Astrocyte (in vitro differentiated cells and primary cell): Measurements from ENCODE around the gene MAP3K21. TPM values are rescaled to one million over a fixed set of nuclear protein-coding genes. Genes with fewer than 3 reads are reported as not detected.

Experiments used
- DNase-seq: peaks from one replicate; pipeline ENCODE4 v3.0.0-alpha.2; 2010; ENCODE audit warnings: low read depth
- FAIRE-seq: peaks from 2 replicates; lab custom pipeline; 2011; peaks lifted over from hg19 to GRCh38; lab: Jason Lieb, UNC
- H2AFZ ChIP-seq: 2 replicates; pipeline ENCODE4 v1.6.0; 2012; ENCODE audit warnings: low read depth, low read length, inconsistent platforms
- H3K27ac ChIP-seq: 2 replicates; pipeline ENCODE4 v1.5.1; 2011; ENCODE audit warnings: low read depth, low read length, inconsistent platforms
- H3K27me3 ChIP-seq: 2 replicates; pipeline ENCODE4 v1.6.0; 2011; ENCODE audit warnings: low read length, inconsistent platforms; ENCODE audit not compliant: insufficient read depth
- H3K36me3 ChIP-seq: 2 replicates; pipeline ENCODE4 v1.5.1; 2011; ENCODE audit warnings: low read length, inconsistent platforms; ENCODE audit not compliant: insufficient read depth
- H3K4me1 ChIP-seq: 2 replicates; pipeline ENCODE4 v1.5.1; 2011; ENCODE audit warnings: low read length, inconsistent platforms; ENCODE audit not compliant: insufficient read depth
- H3K4me2 ChIP-seq: 2 replicates; pipeline ENCODE4 v1.6.0; 2012; ENCODE audit warnings: low read length, inconsistent platforms
- H3K4me3 ChIP-seq: 2 replicates; pipeline ENCODE4 v1.5.1; 2011; ENCODE audit warnings: low read depth, mild to moderate bottlenecking, low read length, inconsistent platforms; ENCODE audit not compliant: insufficient read depth
- H3K79me2 ChIP-seq: 2 replicates; pipeline ENCODE4 v1.6.0; 2012; ENCODE audit warnings: mild to moderate bottlenecking, low read length, inconsistent platforms; ENCODE audit not compliant: insufficient read depth
- H3K9ac ChIP-seq: 2 replicates; pipeline ENCODE4 v1.6.0; 2012; ENCODE audit warnings: mild to moderate bottlenecking, low read length, inconsistent platforms
- H3K9me3 ChIP-seq: 2 replicates; pipeline ENCODE4 v1.5.1; 2012; ENCODE audit warnings: low read depth, mild to moderate bottlenecking, low read length, inconsistent platforms; ENCODE audit not compliant: insufficient read depth
- H4K20me1 ChIP-seq: 2 replicates; pipeline ENCODE4 v1.6.0; 2012; ENCODE audit warnings: low read length, inconsistent platforms; ENCODE audit not compliant: insufficient read depth
- H3K27ac Mint-ChIP-seq: one replicate; pipeline ENCODE4 v1.8.0; 2021; ENCODE audit warnings: mild to moderate bottlenecking, mixed read lengths; ENCODE audit not compliant: unreplicated experiment
- H3K27me3 Mint-ChIP-seq: one replicate; pipeline ENCODE4 v1.8.0; 2021; ENCODE audit warnings: low read depth, mixed read lengths; ENCODE audit not compliant: unreplicated experiment
- H3K36me3 Mint-ChIP-seq: one replicate; pipeline ENCODE4 v1.8.0; 2021; ENCODE audit warnings: low read depth, mixed read lengths; ENCODE audit not compliant: unreplicated experiment
- H3K4me1 Mint-ChIP-seq: one replicate; pipeline ENCODE4 v1.8.0; 2021; ENCODE audit warnings: low read depth, mixed read lengths; ENCODE audit not compliant: unreplicated experiment
- H3K4me3 Mint-ChIP-seq: one replicate; pipeline ENCODE4 v1.8.0; 2021; ENCODE audit warnings: mild to moderate bottlenecking, moderate library complexity, mixed read lengths; ENCODE audit not compliant: unreplicated experiment
- H3K9me3 Mint-ChIP-seq: one replicate; pipeline ENCODE4 v1.8.0; 2021; ENCODE audit warnings: mild to moderate bottlenecking, mixed read lengths; ENCODE audit not compliant: unreplicated experiment
- EZH2 ChIP-seq: IDR thresholded peaks from 2 replicates; pipeline ENCODE4 v1.6.1; 2012; ENCODE audit warnings: mild to moderate bottlenecking, low read length, inconsistent platforms; ENCODE audit not compliant: insufficient read depth
- total RNA-seq: library from RNA; stranded (reverse); gene quantifications from 2 replicates; pipeline ENCODE4 v1.2.1, GENCODE V29; 2021
- TF ChIP-seq, protein P1 (sequence below): IDR thresholded peaks from 2 replicates; pipeline ENCODE4 v1.5.1; 2011; ENCODE audit warnings: low read depth, mild to moderate bottlenecking, inconsistent platforms, low read length, moderate library complexity; ENCODE audit not compliant: insufficient read depth

Gene MAP3K21
- total RNA-seq, 1 donor from 2014 or later = 2.5 TPM

DNA sequence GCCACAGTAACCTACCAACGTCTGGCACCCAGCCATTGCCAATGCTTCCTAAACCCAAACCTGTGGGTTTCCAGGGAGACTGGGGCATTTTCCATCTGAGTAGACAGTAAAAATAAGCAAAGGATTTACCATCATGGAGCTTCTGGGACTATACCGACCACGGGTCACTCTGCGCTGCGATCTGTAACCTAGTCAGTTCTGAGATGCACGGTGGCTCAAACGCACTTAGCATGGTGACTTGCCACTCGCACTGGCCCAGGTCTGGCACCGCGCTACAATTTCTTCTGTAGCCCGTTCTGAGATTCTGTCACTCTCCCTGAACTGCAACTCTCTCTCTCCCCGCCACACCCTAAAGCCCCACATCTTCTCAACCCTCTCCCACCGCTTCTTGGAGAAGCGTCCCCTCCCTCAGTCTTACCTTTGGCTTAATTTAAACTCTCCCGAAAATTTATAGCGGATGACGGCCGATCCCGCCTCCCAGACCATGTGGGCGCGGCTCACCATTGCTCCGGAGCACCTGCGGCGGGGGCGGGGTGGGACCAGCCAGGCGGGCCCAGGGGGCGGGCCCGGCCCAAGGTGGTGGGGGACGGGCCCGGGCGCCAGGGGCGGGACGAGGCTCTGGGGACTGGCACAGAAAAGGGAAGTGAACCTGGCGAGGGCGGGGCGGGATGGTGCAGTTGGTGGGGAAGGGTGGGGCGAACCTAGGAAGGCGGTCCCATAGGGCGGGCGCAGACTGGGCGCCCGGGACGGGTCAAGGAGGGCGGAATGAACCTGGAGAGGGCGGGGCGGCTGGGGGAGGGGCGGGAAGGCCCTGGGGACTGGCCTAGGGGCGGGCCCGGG is 493 bp upstream of the MAP3K21 start:
- H2AFZ ChIP-seq = peak overlapping the region; percentile 49
- Mint-ChIP-seq H3K36me3 (no peaks in the 10 kb centered on the region), H3K27ac (no peak overlapping the region), H3K9me3 (peaks cover 2% of the 10 kb centered on the region), H3K4me3 (peak overlapping the region; percentile 83), H3K27me3 (peaks cover 4% of the 10 kb centered on the region), H3K4me1 (peaks cover 3% of the 10 kb centered on the region)
- H3K4me2 ChIP-seq = peak overlapping the region; percentile 72
- TF ChIP-seq, protein P1, sequence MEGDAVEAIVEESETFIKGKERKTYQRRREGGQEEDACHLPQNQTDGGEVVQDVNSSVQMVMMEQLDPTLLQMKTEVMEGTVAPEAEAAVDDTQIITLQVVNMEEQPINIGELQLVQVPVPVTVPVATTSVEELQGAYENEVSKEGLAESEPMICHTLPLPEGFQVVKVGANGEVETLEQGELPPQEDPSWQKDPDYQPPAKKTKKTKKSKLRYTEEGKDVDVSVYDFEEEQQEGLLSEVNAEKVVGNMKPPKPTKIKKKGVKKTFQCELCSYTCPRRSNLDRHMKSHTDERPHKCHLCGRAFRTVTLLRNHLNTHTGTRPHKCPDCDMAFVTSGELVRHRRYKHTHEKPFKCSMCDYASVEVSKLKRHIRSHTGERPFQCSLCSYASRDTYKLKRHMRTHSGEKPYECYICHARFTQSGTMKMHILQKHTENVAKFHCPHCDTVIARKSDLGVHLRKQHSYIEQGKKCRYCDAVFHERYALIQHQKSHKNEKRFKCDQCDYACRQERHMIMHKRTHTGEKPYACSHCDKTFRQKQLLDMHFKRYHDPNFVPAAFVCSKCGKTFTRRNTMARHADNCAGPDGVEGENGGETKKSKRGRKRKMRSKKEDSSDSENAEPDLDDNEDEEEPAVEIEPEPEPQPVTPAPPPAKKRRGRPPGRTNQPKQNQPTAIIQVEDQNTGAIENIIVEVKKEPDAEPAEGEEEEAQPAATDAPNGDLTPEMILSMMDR = no peak
- no peak for TF ChIP-seq EZH2
- no peak overlapping the region for H3K4me3 ChIP-seq
- H3K27me3 ChIP-seq = peaks cover 11% of the 10 kb centered on the region
- no peaks in the 10 kb centered on the region for H3K79me2 ChIP-seq
- H3K4me1 ChIP-seq = peaks cover 5% of the 10 kb centered on the region
- FAIRE-seq (no peak), DNase-seq (no peak)
- no peak overlapping the region for H3K27ac ChIP-seq
- no peaks in the 10 kb centered on the region for H3K36me3 ChIP-seq
- no peaks in the 10 kb centered on the region for H3K9me3 ChIP-seq
- H4K20me1 ChIP-seq = peaks cover 6% of the 10 kb centered on the region
- no peak overlapping the region for H3K9ac ChIP-seq

DNA sequence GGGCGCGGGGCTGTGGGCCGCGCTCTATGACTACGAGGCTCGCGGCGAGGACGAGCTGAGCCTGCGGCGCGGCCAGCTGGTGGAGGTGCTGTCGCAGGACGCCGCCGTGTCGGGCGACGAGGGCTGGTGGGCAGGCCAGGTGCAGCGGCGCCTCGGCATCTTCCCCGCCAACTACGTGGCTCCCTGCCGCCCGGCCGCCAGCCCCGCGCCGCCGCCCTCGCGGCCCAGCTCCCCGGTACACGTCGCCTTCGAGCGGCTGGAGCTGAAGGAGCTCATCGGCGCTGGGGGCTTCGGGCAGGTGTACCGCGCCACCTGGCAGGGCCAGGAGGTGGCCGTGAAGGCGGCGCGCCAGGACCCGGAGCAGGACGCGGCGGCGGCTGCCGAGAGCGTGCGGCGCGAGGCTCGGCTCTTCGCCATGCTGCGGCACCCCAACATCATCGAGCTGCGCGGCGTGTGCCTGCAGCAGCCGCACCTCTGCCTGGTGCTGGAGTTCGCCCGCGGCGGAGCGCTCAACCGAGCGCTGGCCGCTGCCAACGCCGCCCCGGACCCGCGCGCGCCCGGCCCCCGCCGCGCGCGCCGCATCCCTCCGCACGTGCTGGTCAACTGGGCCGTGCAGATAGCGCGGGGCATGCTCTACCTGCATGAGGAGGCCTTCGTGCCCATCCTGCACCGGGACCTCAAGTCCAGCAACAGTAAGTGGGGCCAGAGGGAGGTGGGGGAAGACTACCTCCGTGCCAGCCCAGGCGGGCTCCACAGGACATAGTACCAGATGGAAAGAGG is 808 bp downstream of the MAP3K21 start:
- no peak for DNase-seq
- Histone ChIP-seq H3K36me3 (no peaks in the 10 kb centered on the region), H4K20me1 (peaks cover 6% of the 10 kb centered on the region), H3K79me2 (no peaks in the 10 kb centered on the region), H3K4me1 (peaks cover 5% of the 10 kb centered on the region), H3K9me3 (no peaks in the 10 kb centered on the region), H3K27ac (no peak overlapping the region), H3K9ac (peak overlapping the region; percentile 31), H2AFZ (peak overlapping the region; percentile 96), H3K4me2 (peak overlapping the region; percentile 91), H3K27me3 (peaks cover 8% of the 10 kb centered on the region), H3K4me3 (peak overlapping the region; percentile 57)
- FAIRE-seq = no peak
- peaks cover 4% of the 10 kb centered on the region for H3K27me3 Mint-ChIP-seq
- H3K9me3 Mint-ChIP-seq = peaks cover 2% of the 10 kb centered on the region
- no peak overlapping the region for H3K27ac Mint-ChIP-seq
- H3K36me3 Mint-ChIP-seq = no peaks in the 10 kb centered on the region
- TF ChIP-seq, protein P1 = no peak
- peak; percentile 73 for TF ChIP-seq EZH2
- H3K4me3 Mint-ChIP-seq = peak overlapping the region; percentile 83
- H3K4me1 Mint-ChIP-seq = peaks cover 3% of the 10 kb centered on the region
